ENCODE data around the gene PSAT1. TPM values are rescaled to one million over a fixed set of nuclear protein-coding genes. Genes with fewer than 3 reads are reported as not detected.

Gene PSAT1
- total RNA-seq, 1 experiment from 2014 or later = 215 TPM

- Histone ChIP-seq H3K9ac (ENCODE audit: extremely low read depth, insufficient read length, low read length) (no peak overlapping the region), H3K79me1 (ENCODE audit: insufficient read depth, low read depth, low read length, poor library complexity, severe bottlenecking) (no peaks in the 10 kb centered on the region), H4K20me1 (ENCODE audit: control insufficient read depth, insufficient read depth, insufficient read length) (no peaks in the 10 kb centered on the region), H3K4me1 (ENCODE audit: insufficient read depth, low read length) (no peaks in the 10 kb centered on the region), H3T11ph (ENCODE audit: low read length) (no peak overlapping the region), H3K4me2 (ENCODE audit: insufficient read depth, insufficient read length, low read length) (no peak overlapping the region), H2AFZ (ENCODE audit: low read length) (no peak overlapping the region), H3K14ac (ENCODE audit: insufficient read depth, low read length) (no peak overlapping the region), H4K8ac (replicated peaks; ENCODE audit: insufficient read length, low read depth, low read length) (no peak overlapping the region), H3K23me2 (ENCODE audit: insufficient read length, low read depth, low read length, poor library complexity, severe bottlenecking) (no peaks in the 10 kb centered on the region), H2BK12ac (ENCODE audit: insufficient read length, low read depth, low read length) (no peak overlapping the region), H2BK5ac (ENCODE audit: insufficient read length, low read length) (no peak overlapping the region), H4K5ac (ENCODE audit: insufficient read length, low read depth, low read length) (no peak overlapping the region), H3K79me2 (ENCODE audit: insufficient read depth, low read length) (no peaks in the 10 kb centered on the region), H3K23ac (ENCODE audit: insufficient read length, low read depth, low read length) (no peak overlapping the region), H3K4ac (ENCODE audit: low read depth, low read length) (no peak overlapping the region), H3K27ac (ENCODE audit: insufficient read length, low read depth, low read length) (no peak overlapping the region), H2BK15ac (ENCODE audit: low read depth, low read length) (no peak overlapping the region), H2BK120ac (ENCODE audit: low read depth, low read length, poor library complexity, severe bottlenecking) (no peak overlapping the region), H3K18ac (ENCODE audit: insufficient read length, low read depth, low read length) (no peak overlapping the region), H3K9me3 (ENCODE audit: control insufficient read depth, low read depth, low read length) (no peaks in the 10 kb centered on the region), H2BK20ac (ENCODE audit: low read depth, low read length, poor library complexity, severe bottlenecking) (no peak overlapping the region), H3K27me3 (ENCODE audit: insufficient read depth, low read length) (no peaks in the 10 kb centered on the region), H3K56ac (ENCODE audit: insufficient read length, low read depth, low read length) (no peak overlapping the region), H4K91ac (ENCODE audit: insufficient read length, low read depth, low read length) (no peak overlapping the region), H2AK5ac (ENCODE audit: insufficient read length, low read length) (no peak overlapping the region)
- no peak for TF ChIP-seq CTCF (conservative IDR thresholded peaks at IDR 0.05)
- no CpG with 5 or more reads among the region's 1 CpG for whole genome bisulfite sequencing (ENCODE audit: extremely low coverage, insufficient read length, low lambda C conversion rate)
- Mint-ChIP-seq H3K4me3 (no peak overlapping the region), H3K9me3 (peaks cover 0 to 1% of the 10 kb centered on the region in 2 experiments; a peak in 2 of 5 replicates), H3K27me3 (ENCODE audit: low read depth) (no peaks in the 10 kb centered on the region), H3K36me3 (ENCODE audit: insufficient read depth in 1 of 3, low read depth in 3 of 3) (peaks cover 1 to 3% (median 2%) of the 10 kb centered on the region in 3 experiments; a peak in 4 of 7 replicates), H3K27ac (peak overlapping the region in 1 of 3 experiments; percentile 22; a peak in 2 of 7 replicates), H3K4me1 (no peaks in the 10 kb centered on the region)
- DNase-seq = no peak
Observed at GRCh38 chr9:78348848-78349247, 51.9 kb downstream of the PSAT1 start.
